GM12878 (cell line): ENCODE results near the gene VIT. TPM values are rescaled to one million over a fixed set of nuclear protein-coding genes. Genes with fewer than 3 reads are reported as not detected.

ENCODE experiments used
- ATAC-seq: fragments of 200-7000 bp; cut with Tn5 transposase; 3 replicates; pipeline ENCODE4 v1.9.1; 2020; ENCODE audit warnings: mild to moderate bottlenecking, moderate library complexity
- BruUV-seq: library from RNA; stranded (reverse); fragments of 400-500 nt; replicated peaks from 2 replicates; lab custom pipeline; 2021; lab: Mats Ljungman, UMichigan
- CTCF ChIA-PET: fragments of 300-600 bp; sonication (Branson Sonifier 250); formaldehyde crosslinking; extraction: SDS; loops from one replicate; lab custom pipeline; 2021; ENCODE audit warnings: inconsistent platforms; lab: Yijun Ruan, JAX
- POLR2A ChIA-PET: fragments of 350-600 bp; formaldehyde crosslinking; extraction: SDS; loops from one replicate; lab custom pipeline; 2021; ENCODE audit warnings: inconsistent platforms; lab: Charles Lee
- RAD21 ChIA-PET: fragments of 300-600 bp; sonication (Branson Sonifier 250); formaldehyde crosslinking; loops from one replicate; lab custom pipeline; 2023; ENCODE audit warnings: antibody characterized with exemption; ENCODE audit not compliant: unreplicated experiment; lab: Charles Lee
- SMC1A ChIA-PET: fragments of 300-600 bp; sonication (Branson Sonifier 250); formaldehyde crosslinking; loops from one replicate; lab custom pipeline; 2023; ENCODE audit not compliant: unreplicated experiment, uncharacterized antibody; lab: Charles Lee
- DNase-seq: peaks from one replicate; pipeline ENCODE4 v3.0.0-alpha.2; 2011; ENCODE audit warnings: low read depth, low spot score
- FAIRE-seq: peaks from 3 replicates; lab custom pipeline; 2011; peaks lifted over from hg19 to GRCh38; lab: Jason Lieb, UNC
- H2AFZ ChIP-seq: 2 replicates; pipeline ENCODE4 v1.6.0; 2011; ENCODE audit warnings: low read depth, low read length, control low read depth; ENCODE audit not compliant: control insufficient read depth
- H3K27ac ChIP-seq: 2 replicates; pipeline ENCODE4 v1.5.1; 2011; ENCODE audit warnings: control low read depth; ENCODE audit not compliant: control insufficient read depth, insufficient read depth
- H3K27me3 ChIP-seq, 2 experiments: replicated peaks in 1 of 2; 2 replicates each; pipeline versions ENCODE4 v1.6.0 to v1.6.1; 2011; ENCODE audit warnings: low read length in 1 of 2; ENCODE audit not compliant: control insufficient read depth in 2 of 2, insufficient read depth in 2 of 2
- H3K36me3 ChIP-seq, 2 experiments: 2 replicates each; pipeline ENCODE4 v1.5.1; 2011; ENCODE audit warnings: low read length in 1 of 2; ENCODE audit not compliant: control insufficient read depth in 2 of 2, insufficient read depth in 2 of 2
- H3K4me1 ChIP-seq: 2 replicates; pipeline ENCODE4 v1.6.1; 2011; ENCODE audit warnings: mild to moderate bottlenecking, low read length, moderate library complexity, mixed read lengths; ENCODE audit not compliant: control insufficient read depth, insufficient read depth
- H3K4me2 ChIP-seq: 2 replicates; pipeline ENCODE4 v1.6.0; 2011; ENCODE audit warnings: control low read depth; ENCODE audit not compliant: control insufficient read depth, insufficient read depth
- H3K4me3 ChIP-seq: fragments of 200-600 bp; sonication (generic); 2 replicates; pipeline ENCODE4 v1.5.1; 2016
- H3K79me2 ChIP-seq: 2 replicates; pipeline ENCODE4 v1.6.0; 2011; ENCODE audit warnings: low read length; ENCODE audit not compliant: control insufficient read depth, insufficient read depth
- H3K9ac ChIP-seq: 2 replicates; pipeline ENCODE4 v1.8.0; 2011; ENCODE audit warnings: low read length, control low read depth, mixed read lengths; ENCODE audit not compliant: control insufficient read depth, insufficient read depth
- H3K9me3 ChIP-seq: replicated peaks from 3 replicates; pipeline ENCODE4 v1.5.1; 2011; ENCODE audit warnings: mild to moderate bottlenecking, low read length; ENCODE audit not compliant: control insufficient read depth, insufficient read depth
- H4K20me1 ChIP-seq: 2 replicates; pipeline ENCODE4 v1.6.0; 2011; ENCODE audit not compliant: control insufficient read depth, insufficient read depth
- FOS ChIP-seq: IDR thresholded peaks from 3 replicates; pipeline ENCODE4 v1.6.1; 2011; ENCODE audit warnings: borderline replicate concordance; ENCODE audit not compliant: insufficient read length; ENCODE audit errors: extremely low read depth
- HDAC6 ChIP-seq: fragments of 200-600 bp; sonication (generic); IDR thresholded peaks from one replicate; pipeline ENCODE4 v1.8.0; 2017; ENCODE audit warnings: antibody characterized with exemption; ENCODE audit not compliant: unreplicated experiment
- IRF3 ChIP-seq: fragments of 450-650 bp; IDR thresholded peaks from 2 replicates; pipeline ENCODE4 v1.6.1; 2014; ENCODE audit warnings: mild to moderate bottlenecking
- KDM1A ChIP-seq: fragments of 200-600 bp; sonication (generic); IDR thresholded peaks from 2 replicates; pipeline ENCODE4 v1.6.1; 2016; ENCODE audit warnings: borderline replicate concordance
- POLR2AphosphoS2 ChIP-seq: IDR thresholded peaks from 2 replicates; pipeline ENCODE4 v1.6.1; 2011; ENCODE audit warnings: low read depth, mild to moderate bottlenecking, low read length, improper control_type of control experiment, moderate library complexity
- POU2F2 ChIP-seq: IDR thresholded peaks from 3 replicates; pipeline ENCODE4 v1.6.1; 2011; ENCODE audit warnings: low read depth, mild to moderate bottlenecking, low read length, borderline replicate concordance
- SREBF2 ChIP-seq: IDR thresholded peaks from 2 replicates; pipeline ENCODE4 v1.6.1; 2012; ENCODE audit warnings: mild to moderate bottlenecking, low read length
- TAF1 ChIP-seq: IDR thresholded peaks from 2 replicates; pipeline ENCODE4 v1.6.1; 2011; ENCODE audit warnings: mild to moderate bottlenecking, low read depth, low read length, borderline replicate concordance
- WGBS: methylation state at CpG from one replicate; pipeline ENCODE4 v1.1.6; 2016; ENCODE audit warnings: low lambda C conversion rate; ENCODE audit not compliant: insufficient replicate concordance, insufficient coverage; ENCODE audit errors: missing lambda C conversion rate; 5-methylcytosine and 5-hydroxymethylcytosine counted together
- in situ Hi-C: fragments of 300-500 bp; cut with MboI; formaldehyde crosslinking; loops from 9 replicates; pipeline ENCODE4 v1.14.3; 2018; ENCODE audit warnings: mixed read lengths
- intact Hi-C: fragments of 100-400 bp; cut with micrococcal nuclease; formaldehyde crosslinking; loops from one replicate; pipeline ENCODE4 v1.14.2; 2022; ENCODE audit not compliant: unreplicated experiment
- polyA plus RNA-seq, 11 experiments: library from polyadenylated mRNA; depleted of rRNA in 4 of 11; unstranded in 6 of 11; stranded (reverse) in 5 of 11; fragments of >200 nt; fragmentation: Nextera tagmentation in 4 of 11; fragmentation: Illumina TruSeq in 1 of 11; extraction: Ambion mirVana in 4 of 11; extraction: Trizol in 1 of 11; gene quantifications; 1 replicate in 1 of 11; 2 replicates in 10 of 11; pipeline versions ENCODE4 v1.2.1 to v1.2.3, GENCODE V29; 2011 to 2016; ENCODE audit warnings: inconsistent platforms in 2 of 11, missing spikeins in 2 of 11, low read depth in 1 of 11
- total RNA-seq, 4 experiments: library from RNA; depleted of rRNA in 3 of 4; stranded (reverse); fragments of >200 nt in 3 of 4; fragmentation: Illumina TruSeq in 1 of 4; extraction: Trizol in 1 of 4; gene quantifications; 2 replicates each; pipeline versions ENCODE4 v1.2.1 to v1.2.3, GENCODE V29; 2013 to 2021
- TF ChIP-seq, protein P1 (sequence below): fragments of 450-650 bp; IDR thresholded peaks from 2 replicates; pipeline ENCODE4 v1.6.1; 2017; ENCODE audit warnings: mild to moderate bottlenecking, moderate library complexity
- TF ChIP-seq, protein P2 (sequence below): fragments of 450-650 bp; IDR thresholded peaks from 2 replicates; pipeline ENCODE4 v1.6.1; 2016; ENCODE audit warnings: mild to moderate bottlenecking, moderate library complexity, borderline replicate concordance
- TF ChIP-seq, protein P3 (sequence below): IDR thresholded peaks from 2 replicates; pipeline ENCODE4 v1.6.1; 2011; ENCODE audit warnings: borderline replicate concordance, low read depth, mild to moderate bottlenecking, moderate library complexity, low read length; ENCODE audit not compliant: insufficient read depth, poor library complexity, severe bottlenecking

VIT gene
- total and polyA plus RNA-seq, 10 of the 15 experiments (the other 5 are each of a cell fraction or from before 2014, with no cell fraction given): 0.05 to 0.14 TPM; not detected in 8

GRCh38 chr2:36750101-36750500 lies 53.6 kb downstream of the VIT start (continued):
- TF ChIP-seq, protein P1, sequence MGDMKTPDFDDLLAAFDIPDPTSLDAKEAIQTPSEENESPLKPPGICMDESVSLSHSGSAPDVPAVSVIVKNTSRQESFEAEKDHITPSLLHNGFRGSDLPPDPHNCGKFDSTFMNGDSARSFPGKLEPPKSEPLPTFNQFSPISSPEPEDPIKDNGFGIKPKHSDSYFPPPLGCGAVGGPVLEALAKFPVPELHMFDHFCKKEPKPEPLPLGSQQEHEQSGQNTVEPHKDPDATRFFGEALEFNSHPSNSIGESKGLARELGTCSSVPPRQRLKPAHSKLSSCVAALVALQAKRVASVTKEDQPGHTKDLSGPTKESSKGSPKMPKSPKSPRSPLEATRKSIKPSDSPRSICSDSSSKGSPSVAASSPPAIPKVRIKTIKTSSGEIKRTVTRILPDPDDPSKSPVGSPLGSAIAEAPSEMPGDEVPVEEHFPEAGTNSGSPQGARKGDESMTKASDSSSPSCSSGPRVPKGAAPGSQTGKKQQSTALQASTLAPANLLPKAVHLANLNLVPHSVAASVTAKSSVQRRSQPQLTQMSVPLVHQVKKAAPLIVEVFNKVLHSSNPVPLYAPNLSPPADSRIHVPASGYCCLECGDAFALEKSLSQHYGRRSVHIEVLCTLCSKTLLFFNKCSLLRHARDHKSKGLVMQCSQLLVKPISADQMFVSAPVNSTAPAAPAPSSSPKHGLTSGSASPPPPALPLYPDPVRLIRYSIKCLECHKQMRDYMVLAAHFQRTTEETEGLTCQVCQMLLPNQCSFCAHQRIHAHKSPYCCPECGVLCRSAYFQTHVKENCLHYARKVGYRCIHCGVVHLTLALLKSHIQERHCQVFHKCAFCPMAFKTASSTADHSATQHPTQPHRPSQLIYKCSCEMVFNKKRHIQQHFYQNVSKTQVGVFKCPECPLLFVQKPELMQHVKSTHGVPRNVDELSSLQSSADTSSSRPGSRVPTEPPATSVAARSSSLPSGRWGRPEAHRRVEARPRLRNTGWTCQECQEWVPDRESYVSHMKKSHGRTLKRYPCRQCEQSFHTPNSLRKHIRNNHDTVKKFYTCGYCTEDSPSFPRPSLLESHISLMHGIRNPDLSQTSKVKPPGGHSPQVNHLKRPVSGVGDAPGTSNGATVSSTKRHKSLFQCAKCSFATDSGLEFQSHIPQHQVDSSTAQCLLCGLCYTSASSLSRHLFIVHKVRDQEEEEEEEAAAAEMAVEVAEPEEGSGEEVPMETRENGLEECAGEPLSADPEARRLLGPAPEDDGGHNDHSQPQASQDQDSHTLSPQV: no peak

DNA sequence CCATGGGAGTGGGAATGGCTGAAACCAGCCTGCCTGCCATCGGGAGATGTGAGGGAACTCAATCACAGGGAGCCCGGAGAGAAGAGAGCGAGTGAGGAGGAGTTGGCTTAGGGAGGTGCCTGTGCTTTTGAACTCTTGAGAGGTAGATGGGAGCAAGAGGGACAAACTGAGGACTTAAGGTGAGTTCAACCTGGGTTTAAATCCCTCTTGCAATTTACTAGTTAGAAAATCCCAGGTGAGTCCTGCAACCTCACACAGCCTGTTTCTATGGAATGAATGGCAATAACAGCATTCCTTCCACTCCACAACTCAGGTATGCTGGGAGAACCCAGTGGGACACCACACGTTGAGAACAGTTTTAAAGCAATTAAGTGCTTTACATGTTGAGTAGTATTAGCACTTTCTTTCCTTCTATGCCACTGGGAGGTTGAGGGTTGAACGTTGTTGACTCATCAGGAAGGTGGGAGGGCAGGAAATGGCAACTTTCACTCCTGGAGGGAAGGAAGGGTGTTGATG lies 57.3 kb downstream of the VIT start:
- H3K4me3 ChIP-seq: no peak overlapping the region
- no TSS peak for BruUV-seq
- H2AFZ ChIP-seq: no peak overlapping the region
- intact Hi-C loops: no loop called here
- no peaks in the 10 kb centered on the region for H3K79me2 ChIP-seq
- no peaks in the 10 kb centered on the region; a peak in 1 of 4 replicates for H3K27me3 ChIP-seq
- DNase-seq: no peak
- no peak overlapping the region for H3K27ac ChIP-seq
- H3K4me2 ChIP-seq: no peak overlapping the region
- ChIA-PET RAD21 (no interaction called here), CTCF (no interaction called here), SMC1A (no interaction called here), POLR2A (no interaction called here)
- H3K4me1 ChIP-seq: no peaks in the 10 kb centered on the region
- no peak for FAIRE-seq
- no peak overlapping the region for H3K9ac ChIP-seq
- ATAC-seq: no peak
- H3K36me3 ChIP-seq: no peaks in the 10 kb centered on the region
- WGBS: 14% methylated on average over 5 of the region's 5 CpGs
- H4K20me1 ChIP-seq: no peaks in the 10 kb centered on the region
- no peaks in the 10 kb centered on the region for H3K9me3 ChIP-seq
- in situ Hi-C loops: no loop called here
- no peak for TF ChIP-seq POLR2AphosphoS2
- TF ChIP-seq, protein P2, sequence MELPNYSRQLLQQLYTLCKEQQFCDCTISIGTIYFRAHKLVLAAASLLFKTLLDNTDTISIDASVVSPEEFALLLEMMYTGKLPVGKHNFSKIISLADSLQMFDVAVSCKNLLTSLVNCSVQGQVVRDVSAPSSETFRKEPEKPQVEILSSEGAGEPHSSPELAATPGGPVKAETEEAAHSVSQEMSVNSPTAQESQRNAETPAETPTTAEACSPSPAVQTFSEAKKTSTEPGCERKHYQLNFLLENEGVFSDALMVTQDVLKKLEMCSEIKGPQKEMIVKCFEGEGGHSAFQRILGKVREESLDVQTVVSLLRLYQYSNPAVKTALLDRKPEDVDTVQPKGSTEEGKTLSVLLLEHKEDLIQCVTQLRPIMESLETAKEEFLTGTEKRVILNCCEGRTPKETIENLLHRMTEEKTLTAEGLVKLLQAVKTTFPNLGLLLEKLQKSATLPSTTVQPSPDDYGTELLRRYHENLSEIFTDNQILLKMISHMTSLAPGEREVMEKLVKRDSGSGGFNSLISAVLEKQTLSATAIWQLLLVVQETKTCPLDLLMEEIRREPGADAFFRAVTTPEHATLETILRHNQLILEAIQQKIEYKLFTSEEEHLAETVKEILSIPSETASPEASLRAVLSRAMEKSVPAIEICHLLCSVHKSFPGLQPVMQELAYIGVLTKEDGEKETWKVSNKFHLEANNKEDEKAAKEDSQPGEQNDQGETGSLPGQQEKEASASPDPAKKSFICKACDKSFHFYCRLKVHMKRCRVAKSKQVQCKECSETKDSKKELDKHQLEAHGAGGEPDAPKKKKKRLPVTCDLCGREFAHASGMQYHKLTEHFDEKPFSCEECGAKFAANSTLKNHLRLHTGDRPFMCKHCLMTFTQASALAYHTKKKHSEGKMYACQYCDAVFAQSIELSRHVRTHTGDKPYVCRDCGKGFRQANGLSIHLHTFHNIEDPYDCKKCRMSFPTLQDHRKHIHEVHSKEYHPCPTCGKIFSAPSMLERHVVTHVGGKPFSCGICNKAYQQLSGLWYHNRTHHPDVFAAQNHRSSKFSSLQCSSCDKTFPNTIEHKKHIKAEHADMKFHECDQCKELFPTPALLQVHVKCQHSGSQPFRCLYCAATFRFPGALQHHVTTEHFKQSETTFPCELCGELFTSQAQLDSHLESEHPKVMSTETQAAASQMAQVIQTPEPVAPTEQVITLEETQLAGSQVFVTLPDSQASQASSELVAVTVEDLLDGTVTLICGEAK: no peak
- TF ChIP-seq IRF3: no peak
- no peak for TF ChIP-seq TAF1
- TF ChIP-seq, protein P3, sequence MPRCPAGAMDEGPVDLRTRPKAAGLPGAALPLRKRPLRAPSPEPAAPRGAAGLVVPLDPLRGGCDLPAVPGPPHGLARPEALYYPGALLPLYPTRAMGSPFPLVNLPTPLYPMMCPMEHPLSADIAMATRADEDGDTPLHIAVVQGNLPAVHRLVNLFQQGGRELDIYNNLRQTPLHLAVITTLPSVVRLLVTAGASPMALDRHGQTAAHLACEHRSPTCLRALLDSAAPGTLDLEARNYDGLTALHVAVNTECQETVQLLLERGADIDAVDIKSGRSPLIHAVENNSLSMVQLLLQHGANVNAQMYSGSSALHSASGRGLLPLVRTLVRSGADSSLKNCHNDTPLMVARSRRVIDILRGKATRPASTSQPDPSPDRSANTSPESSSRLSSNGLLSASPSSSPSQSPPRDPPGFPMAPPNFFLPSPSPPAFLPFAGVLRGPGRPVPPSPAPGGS: no peak
- TF ChIP-seq POU2F2: no peak
- TF ChIP-seq SREBF2: no peak
- no peak for TF ChIP-seq FOS
- no peak for TF ChIP-seq KDM1A
- TF ChIP-seq HDAC6: no peak
